OCI-LY7 (cell line): ENCODE data around the gene KRTAP10-12.

ENCODE experiments used
- CTCF ChIP-seq: fragments of 200-600 bp; sonication (generic); conservative IDR thresholded peaks from 2 replicates; pipeline ENCODE4 v1.5.1; 2014; ENCODE audit warnings: mild to moderate bottlenecking, antibody characterized with exemption, low read length, moderate library complexity, mixed read lengths
- EZH2phosphoT487 ChIP-seq: fragments of 200-600 bp; sonication (generic); IDR thresholded peaks from 2 replicates; pipeline ENCODE4 v1.6.1; 2018; ENCODE audit warnings: low read depth, borderline replicate concordance, mild to moderate bottlenecking, mixed run types, antibody characterized with exemption, low read length, moderate library complexity, mixed read lengths

GRCh38 chr21:44732956-44733355 is 36.0 kb downstream of the KRTAP10-12 start:
- TF ChIP-seq CTCF (no peak), EZH2phosphoT487 (no peak)
